Activated CD8-positive, alpha-beta memory T cell treated with anti-CD3 and anti-CD28 coated beads for 4 hours (primary cell): ENCODE results near the gene FAM185A.
"Not testable (repeated sequence)": the region's sequence is repeated elsewhere in the genome, so short reads cannot be mapped to it uniquely, and the experiment has no call there.

Source experiments
- DNase-seq, 2 donors: peaks; one replicate each; pipeline ENCODE4 v3.0.0-alpha.2; 2020; ENCODE audit warnings: low read depth in 2 of 2

Gene FAM185A

DNA sequence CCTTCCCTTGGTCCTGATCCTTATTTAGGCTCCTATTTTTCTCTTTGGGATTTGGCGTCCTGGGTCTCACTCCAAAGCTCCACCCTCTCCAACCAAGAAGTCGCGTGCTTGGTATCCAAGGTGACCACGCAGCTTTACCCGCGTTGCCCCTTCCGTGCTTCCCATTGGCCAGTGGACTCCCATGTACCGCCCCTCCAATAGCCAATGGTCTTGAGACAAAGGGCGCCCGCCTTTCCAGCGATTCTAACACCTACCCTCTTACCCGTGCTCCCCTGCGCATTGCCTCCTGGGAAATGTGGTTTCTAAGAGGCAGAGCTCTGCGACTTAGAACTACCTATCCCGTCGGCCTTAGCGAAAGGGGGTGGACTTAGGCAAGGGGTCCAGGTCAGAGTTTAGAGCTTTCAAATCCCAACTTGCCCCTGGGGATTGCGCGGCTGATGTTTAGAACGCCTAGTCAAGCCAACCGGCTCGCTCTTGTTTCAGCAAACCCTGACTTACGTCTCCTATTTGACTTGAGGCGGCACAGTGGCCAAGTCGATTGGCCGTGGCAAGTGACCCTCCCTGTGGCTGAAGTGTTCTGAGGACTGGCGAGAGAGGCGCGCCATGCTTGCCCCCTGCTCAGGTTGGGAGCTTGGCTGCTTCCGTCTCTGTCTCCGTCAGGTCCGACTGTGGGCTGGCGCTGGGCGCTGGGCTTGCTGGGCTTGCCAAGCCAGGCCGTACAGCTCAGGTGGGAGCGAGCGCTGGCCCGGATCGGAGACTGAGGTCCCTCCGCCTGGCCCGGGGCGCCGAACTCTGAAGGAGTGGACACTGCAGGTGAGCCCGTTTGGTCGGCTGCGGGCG is at the start of gene FAM185A:
Gene FAM185A, plus strand, starts transcription at position 395 of the 840 bp plus-strand sequence. Its CDS starts 209 bp downstream, at position 604.
- peak; percentile 86 to 92 for DNase-seq

DNA sequence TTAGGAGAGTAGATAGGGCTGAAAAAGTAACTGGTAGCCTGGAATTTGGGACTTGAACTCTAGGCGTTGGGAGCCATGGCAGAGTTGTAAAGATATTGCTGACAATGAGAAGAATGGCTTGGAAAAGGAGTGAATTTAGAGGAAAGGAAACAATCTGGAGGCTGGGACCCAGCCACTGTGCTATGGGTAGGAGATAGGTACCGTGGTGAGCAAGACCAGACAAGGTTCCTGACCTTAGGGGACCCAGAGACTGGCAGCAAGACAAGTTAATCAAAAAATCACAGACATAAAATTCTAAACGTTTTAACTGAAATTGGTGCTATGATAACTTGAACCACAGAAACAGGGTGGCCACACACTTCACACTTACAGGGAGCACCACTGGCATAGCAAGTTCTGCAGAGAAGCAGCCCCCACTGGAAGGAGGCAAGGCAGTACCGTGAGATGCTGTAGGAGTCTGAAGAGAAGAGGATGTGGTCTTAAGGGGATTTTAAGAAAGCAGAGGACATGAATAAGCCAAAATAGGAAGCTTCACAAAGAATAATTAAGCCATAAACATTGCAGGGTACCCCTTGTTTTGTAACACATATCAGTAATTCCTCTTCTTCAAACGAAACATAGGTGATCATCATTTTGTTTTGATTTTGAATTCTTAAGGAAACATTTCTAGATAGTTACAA is 35.6 kb upstream of the FAM185A start:
- DNase-seq: not testable (repeated sequence)

DNA sequence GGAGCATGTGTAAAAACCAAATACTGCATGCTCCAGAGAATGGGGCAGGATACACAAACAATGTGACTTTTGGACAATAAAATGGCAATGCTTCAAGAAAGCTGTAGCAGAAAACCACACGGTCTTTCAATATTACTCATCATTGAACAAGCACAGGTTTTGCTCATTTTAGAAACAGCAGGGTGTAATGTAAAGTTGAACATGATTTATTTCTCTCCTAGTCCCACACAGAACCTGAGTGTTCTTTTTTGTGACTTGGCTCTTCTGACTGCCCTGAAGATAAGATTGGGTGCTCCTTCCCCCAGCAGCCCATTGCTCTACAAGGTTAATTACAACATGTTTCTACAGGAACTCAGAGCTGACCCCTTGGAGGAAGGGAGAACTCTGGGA is 35.1 kb upstream of the FAM185A start:
- DNase-seq: not testable (repeated sequence)

DNA sequence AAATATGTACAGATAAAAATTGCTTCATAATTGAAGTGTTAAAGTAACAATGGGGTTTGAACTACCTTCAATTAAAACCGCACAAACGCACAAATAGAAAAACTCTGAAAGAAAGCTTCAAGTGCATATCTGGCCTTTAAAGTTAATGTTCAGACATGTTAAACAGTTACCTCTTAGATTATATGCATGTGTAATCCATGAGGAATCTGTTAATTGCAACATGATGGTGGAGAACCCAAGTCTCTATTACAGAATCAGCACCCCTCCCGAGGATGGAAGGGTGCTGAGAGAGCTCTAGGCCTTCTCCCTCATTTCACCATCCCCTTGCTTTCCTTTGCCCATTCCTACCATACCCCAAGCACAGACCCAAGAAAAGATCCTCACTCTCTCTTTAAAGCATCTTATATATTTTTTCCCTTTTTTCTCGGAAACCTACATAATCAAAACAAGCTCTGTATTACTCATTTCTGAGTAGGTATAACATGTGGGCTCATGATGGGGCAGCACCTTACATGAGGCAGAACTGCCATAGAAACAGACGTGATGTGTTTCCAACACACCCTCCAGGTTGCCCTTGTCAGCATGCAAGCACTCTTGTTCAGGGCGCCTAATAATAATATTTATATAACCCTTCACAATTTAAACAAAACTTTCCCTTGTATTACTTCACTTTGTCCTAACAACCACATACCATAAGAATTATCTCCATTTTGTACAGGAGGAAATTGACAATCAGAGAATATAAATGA is 33.9 kb upstream of the FAM185A start:
- DNase-seq: not testable (repeated sequence)

DNA sequence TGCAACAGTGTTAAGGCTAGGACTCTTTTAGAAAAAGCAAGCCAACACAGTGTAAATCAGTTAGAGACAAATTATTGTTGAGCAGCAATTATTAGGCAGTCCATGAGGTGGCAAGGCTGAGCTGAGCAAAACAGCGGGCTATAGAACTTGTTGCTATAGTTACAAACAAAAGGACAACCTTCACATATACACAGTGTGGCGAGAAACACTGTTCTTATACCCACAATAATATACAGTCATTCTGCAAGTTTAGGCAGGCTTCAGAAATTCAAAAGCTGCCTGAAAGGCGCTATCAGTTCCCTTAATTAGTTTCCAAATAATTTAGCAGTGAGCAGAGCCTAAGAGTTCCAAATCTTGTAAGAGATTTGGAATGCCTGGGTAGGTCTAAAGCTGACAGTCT is 33.1 kb upstream of the FAM185A start:
- not testable (repeated sequence) for DNase-seq

DNA sequence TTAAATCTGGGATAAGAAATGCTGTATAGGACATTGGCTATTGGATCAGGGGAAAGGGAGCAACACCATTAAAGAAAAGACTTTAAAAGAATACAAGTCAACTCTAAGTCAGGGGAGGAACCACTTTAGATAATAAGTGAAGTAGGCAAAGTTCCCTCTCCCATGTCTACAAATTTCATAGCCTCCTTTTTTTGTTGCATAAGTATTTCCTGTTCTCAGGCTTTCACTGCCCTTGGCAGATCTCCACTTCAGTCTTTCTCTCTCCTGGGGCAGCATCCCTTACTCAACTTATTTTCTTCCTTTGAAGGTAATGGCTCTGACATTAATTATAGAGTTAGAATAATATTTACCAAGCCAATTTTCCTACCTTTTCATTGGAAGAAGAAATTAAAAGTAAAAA is 30.3 kb upstream of the FAM185A start:
- DNase-seq: not testable (repeated sequence)

DNA sequence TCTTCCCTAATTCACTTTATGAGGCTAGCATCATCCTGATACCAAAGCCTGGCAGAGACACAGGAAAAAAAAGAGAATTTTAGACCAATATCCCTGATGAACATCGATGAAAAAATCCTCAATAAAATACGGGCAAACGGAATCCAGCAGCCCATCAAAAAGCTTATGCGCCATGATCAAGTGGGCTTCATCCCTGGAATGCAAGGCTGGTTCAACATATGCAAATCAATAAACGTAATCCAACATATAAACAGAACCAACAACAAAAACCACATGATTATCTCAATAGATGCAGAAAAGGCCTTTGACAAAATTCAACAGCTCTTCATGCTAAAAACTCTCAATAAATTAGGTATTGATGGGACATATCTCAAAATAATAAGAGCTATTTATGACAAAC is 22.6 kb upstream of the FAM185A start:
- DNase-seq: not testable (repeated sequence)

DNA sequence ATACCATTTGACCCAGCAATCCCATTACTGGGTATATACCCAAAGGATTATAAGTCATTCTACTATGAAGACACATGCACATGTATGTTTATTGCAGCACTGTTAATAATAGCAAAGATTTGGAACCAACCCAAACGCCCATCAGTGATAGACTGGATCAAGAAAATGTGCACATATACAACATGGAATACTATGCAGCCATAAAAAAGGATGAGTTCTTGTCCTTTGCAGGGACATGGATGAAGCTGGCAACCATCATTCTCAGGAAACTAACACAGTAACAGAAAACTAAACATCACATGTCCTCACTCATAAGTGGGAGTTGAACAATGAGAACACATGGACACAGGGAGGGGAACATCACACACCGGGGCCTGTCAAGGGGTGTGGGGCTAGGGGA is 19.1 kb upstream of the FAM185A start:
- DNase-seq: not testable (repeated sequence)

DNA sequence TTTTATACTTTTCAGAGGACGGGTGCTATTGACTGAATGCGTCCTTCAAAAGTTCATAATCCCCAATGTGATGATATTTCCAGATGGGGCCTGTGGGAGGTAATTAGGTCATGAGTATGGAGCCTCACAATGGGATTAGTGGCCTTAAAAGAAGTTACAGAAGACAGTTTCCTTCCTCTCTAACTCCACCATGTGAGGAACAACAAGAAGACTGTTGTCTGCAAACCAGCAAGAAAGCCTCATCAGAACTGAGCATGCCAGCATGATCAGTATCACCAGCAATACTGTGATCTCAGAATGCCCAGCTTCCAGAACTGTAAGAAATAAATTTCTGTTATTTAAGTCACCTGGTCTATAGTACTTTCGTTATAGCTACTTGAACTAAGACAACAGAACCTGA is 18.4 kb upstream of the FAM185A start:
- not testable (repeated sequence) for DNase-seq

DNA sequence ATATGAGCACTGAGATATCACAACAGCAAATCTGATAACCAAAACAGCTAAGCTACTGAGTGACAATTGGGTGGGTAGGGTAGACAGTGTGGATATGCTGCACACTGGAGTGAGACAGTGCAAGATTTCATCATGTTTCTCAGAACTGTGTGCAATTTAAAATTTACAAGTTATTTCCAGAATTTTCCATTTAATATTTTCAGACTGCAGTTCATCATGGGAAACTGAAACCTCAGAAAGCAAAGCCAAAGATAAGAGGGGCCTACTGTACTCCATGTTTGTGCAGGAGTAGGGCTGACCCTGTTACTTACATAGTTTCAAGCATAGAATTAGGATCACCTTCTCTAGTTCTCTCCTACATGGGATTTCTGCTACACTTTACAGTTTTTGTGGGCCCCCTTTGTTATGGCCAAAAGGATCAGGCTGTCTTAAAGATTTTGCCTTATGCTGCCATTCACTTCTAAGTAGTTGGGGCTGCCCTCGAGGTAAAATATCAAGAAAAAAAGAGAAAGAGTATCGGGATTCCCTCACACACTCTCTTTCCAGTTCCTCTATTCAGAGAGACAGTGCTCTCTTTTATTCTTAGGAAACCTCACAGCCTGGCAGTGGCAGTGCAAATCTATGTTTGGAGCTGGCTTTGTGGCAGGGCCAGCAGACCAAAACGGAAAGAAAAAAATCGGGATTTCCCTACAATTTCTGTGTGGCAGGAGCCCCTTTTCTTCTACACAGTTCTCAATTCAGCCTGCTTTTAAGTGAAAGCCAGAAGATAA is 6.6 kb upstream of the FAM185A start:
- DNase-seq: not testable (repeated sequence)

DNA sequence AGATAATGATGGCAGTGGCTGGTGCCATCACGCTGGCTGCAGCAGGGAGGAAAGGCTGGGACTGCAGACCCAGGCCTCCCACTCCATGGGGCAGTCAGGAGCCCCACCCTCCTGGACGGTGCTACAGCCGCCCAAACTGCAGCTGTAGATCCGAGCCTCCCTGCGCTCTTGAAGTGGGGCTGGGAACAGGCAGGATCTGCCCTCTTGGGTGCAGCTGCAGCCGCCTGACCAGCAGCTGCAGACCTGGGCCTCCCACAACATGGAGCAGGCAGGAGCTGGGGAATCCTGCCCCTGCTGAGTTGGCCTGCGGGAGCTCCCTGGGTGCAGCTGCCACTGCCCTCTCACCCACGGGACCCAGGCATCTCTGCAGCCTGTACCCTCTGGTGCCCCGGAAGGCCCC is 4.9 kb upstream of the FAM185A start:
- not testable (repeated sequence) for DNase-seq

DNA sequence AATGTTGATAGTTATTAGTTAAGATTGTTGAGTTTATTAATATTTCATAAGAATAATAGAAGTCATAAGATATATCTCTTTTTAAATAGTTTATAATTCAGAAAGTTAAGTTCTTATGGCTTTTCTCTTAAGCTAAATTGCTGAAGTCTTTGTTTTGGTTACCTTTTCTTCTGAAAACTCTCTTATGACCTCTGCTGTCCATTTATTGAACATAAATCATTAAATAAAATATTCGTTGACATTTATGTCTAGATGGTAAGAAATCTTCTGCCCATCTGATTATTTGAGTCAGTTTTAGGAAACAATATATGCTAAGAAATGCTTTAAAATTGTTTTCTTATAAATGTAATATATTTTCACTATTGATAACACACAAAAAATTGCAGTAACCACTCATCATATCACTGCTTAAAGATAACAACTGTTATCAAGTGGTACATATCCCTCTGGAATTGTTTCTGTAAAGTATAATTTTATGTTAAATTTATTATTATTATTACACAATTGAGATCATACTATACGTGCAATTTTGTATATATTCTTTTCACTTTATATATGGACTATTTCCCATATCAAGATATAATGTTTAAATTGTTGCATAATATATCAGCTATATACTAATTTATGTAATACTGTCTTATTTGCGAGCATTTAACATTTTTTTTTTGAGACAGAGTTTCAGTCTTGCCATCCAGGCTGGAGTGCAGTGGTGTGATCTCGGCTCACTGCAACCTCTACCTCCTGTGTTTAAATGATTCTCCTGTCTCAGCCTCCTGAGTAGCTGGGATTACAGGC is 3.1 kb upstream of the FAM185A start:
- DNase-seq: not testable (repeated sequence)

DNA sequence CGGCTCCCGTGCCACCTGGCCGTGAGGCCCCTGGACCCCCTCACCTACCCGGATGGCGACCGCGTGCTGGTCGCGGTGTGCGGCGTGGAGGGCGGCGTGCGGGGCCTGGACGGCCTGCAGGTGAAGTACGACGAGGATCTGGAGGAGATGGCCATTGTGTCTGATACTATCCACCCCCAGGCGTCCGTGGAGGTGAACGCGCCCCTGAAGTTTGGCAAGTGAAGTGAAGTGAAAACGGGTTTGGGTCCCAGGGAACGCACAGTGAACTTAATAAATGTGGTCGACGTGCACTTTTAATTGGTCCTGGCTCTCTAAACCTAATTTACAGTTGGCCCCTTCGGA is 617 bp downstream of the FAM185A start:
- DNase-seq: not testable (repeated sequence)

DNA sequence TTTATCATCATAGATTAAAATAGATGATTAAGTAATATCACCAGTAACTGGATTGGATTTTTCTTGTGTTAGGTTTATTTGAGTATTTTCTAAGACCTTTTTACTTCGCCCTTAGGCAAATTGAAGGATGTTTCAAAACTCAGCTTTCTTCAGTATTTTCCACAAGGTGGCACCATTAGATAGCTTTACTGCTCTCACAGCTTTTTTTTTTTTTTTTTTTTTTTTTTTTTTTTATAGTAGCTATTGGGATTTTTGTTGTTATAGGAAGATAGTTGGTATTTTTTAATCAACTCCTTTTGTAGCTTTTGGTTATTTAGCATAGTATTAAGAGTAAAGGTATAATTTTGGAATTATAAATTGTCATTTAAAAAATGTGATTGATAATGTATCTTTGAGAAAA is 9.4 kb downstream of the FAM185A start:
- DNase-seq: not testable (repeated sequence)

DNA sequence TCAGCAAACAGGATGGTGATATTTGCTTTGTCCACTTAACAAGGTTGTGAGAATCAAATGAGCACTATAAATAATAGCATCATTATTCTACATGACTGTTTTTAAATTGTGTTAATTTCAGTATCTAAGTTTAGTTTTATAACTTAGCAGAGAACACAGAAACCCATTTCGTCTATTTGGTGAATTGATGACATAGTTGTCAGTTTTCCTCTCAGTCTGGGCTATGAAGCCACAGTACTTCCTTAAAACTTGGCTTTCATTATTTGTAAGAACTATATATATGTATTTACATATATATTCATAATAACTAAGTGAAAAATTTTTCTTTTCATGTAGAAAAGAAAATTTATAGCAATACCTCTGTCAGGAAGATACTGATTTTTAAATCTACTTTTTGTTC is 11.1 kb downstream of the FAM185A start:
- not testable (repeated sequence) for DNase-seq

DNA sequence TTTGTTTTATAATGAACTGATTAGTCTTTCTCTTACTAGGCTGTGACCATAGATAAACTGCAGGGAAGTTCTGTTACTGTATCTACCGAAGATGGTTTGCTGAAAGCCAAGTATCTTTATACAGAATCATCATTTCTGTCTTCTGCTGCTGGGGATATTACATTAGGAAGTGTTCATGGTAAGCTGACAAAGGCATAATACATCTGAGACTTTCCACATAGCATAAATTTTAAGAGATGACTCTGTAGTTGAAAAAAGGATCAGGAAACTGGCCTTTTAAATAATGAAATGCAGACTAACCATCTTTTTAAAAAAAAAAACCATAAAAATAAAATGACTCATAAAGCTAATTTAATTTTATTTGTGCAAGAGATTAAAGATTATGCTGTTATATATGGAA is 12.4 kb downstream of the FAM185A start:
- not testable (repeated sequence) for DNase-seq

DNA sequence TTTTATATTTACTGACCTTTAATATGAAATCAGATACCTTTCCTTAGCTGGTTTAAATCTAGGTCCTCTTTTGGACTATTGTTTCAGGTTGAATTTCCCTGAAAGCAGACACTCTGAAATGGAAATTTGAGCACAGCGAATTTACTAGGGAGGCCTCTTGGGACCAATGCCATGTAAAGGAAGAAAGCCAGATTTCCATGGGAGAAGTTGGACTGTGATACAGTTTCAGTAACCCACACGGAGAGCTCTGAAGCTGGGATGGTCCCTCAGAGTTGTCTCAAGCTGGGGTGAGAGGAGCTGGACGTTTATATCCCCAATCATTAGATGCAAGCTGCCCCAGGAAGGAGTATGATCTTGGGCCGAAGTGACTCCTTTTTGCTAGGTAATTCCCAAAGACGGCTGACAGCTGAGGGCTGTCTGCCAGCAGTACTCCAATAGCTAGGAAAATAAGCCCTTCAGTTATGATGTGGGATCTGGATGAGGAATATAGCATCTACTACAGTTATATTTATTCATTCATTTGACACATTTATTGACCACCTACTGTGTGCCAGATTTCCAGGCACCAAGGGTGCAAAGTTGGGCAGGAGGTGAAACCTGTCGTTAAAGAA is 14.6 kb downstream of the FAM185A start:
- DNase-seq: not testable (repeated sequence)

DNA sequence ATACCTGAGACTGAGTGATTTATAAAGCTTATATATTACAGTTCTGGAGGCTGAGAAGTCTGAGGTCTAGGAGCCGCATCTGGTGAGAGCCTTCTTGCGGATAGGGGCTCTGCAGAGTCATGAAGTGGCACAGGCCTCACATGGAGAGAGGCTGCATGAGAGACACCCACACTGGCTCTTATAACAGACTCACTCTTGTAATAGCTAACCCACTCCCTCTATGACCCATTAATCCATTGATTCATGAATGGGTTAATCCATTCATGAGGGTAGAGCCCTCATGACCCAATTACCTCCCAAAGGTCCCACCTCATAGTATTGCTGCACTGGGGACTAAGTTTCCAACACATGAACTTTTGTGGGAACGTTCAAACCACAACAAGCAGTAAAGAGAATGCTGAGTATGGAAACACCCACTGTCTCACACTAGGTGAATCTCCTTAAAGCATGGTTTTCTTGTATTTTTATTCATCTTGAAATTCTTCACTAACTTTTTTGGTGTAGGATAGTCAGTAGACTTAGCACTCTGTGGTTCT is 20.9 kb downstream of the FAM185A start:
- not testable (repeated sequence) for DNase-seq

DNA sequence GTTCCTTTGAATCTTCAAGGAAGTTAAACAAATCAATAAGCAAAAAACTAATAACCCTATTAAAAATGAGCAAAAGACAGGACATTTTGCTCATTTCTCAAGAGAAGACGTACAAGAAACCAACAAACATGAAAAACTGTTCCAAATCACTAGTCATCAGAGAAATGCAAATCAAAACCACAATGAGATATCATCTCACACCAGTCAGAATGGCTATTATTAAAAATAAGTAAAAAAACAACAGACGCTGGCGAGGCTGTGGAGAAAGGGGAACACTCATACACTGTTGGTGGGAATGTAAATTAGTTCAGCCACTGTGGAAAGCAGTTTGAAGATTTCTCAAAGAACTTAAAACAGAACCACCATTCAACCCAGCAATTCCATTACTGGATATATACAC is 21.7 kb downstream of the FAM185A start:
- DNase-seq: not testable (repeated sequence)

DNA sequence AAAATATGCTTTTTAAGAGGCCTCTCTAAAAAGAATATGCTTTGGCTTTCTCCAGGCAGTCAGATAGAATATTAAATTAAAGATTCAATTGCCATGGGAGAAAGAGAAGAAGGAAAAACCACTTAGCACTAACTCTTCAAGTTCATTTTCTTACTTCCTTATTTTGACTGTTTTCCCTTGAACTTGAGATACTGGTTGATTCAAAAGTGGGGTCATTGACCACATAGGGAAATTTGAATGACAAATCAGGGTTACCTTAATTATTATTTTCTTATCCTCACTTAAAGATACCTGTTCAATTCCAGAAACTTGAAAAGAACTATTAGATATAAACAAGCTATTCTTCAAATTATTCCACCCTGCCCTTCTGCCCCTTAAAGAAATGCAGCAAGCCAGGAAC is 27.4 kb downstream of the FAM185A start:
- DNase-seq: not testable (repeated sequence)
